SJSA1 (cell line): Measurements from ENCODE around the gene TMEM132D. TPM values are rescaled to one million over a fixed set of nuclear protein-coding genes. Genes with fewer than 3 reads are reported as not detected.
"Not testable (repeated sequence)": the region's sequence is repeated elsewhere in the genome, so short reads cannot be mapped to it uniquely, and the experiment has no call there.

Source experiments
- DNase-seq, 2 experiments: peaks; one replicate each; pipeline ENCODE4 v3.0.0-alpha.2; 2015 to 2020; ENCODE audit warnings: low spot score in 2 of 2, low read depth in 1 of 2
- H3K27ac ChIP-seq: fragments of 250-450 bp; sonication (Bioruptor Pico); 2 replicates; pipeline ENCODE4 v1.5.1; 2020; ENCODE audit warnings: mild to moderate bottlenecking, moderate library complexity
- H3K27me3 ChIP-seq: fragments of 250-450 bp; sonication (Bioruptor Pico); replicated peaks from 2 replicates; pipeline ENCODE4 v1.5.1; 2020; ENCODE audit warnings: mild to moderate bottlenecking, moderate library complexity
- H3K36me3 ChIP-seq: fragments of 250-450 bp; sonication (Bioruptor Pico); 2 replicates; pipeline ENCODE4 v1.5.1; 2020; ENCODE audit warnings: mild to moderate bottlenecking
- H3K4me1 ChIP-seq: fragments of 250-450 bp; sonication (Bioruptor Pico); replicated peaks from 2 replicates; pipeline ENCODE4 v1.6.1; 2021; ENCODE audit warnings: mild to moderate bottlenecking
- H3K4me3 ChIP-seq: fragments of 250-450 bp; sonication (Bioruptor Pico); 2 replicates; pipeline ENCODE4 v1.5.1; 2020; ENCODE audit warnings: mild to moderate bottlenecking
- H3K9me3 ChIP-seq: fragments of 250-450 bp; sonication (Bioruptor Pico); replicated peaks from 2 replicates; pipeline ENCODE4 v1.5.1; 2020; ENCODE audit warnings: mild to moderate bottlenecking
- total RNA-seq: library from RNA; depleted of rRNA; stranded (reverse); fragments of >200 nt; shearing (Covaris generic); gene quantifications from 2 replicates; pipeline ENCODE4 v1.2.3, GENCODE V29; 2014

The TMEM132D gene
- total RNA-seq, 1 experiment from 2014 or later = not detected

DNA sequence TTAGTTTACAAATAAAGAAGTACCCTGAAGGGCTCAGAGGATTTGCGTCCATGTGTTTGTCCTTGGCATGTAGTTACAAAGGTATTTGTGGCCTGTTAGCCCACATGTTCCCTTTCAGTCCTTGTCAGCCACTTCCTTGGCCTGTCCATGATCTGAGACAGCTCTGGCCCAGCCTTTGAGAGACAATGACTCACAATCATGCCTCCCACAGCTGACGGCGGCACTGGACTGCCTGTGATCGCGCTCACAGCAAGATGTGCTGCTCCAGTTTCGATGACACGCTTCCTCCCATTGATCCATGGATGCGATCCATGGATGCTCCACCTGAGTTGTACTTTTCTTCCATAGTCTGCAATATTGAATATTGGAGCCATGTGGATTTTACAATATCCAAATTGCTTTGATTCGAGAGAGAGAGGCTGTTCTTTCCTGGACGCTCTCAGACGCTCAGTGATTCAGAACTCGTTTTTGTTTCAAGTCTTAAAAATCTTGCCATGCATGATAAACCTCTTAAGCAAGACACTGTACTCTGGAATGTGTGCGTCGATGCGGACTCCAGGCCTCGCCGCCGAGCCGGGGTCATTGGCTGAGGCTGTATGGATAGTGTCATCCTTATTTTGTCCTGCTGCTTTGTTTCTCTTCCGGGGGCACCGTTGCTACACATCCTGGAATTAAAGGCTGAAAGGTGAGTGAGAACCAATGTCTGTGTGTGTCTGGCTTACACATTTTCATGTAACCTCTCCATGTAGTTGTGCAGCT, 830.5 kb downstream of the TMEM132D start:
- Histone ChIP-seq H3K4me3 (no peak overlapping the region), H3K27ac (no peak overlapping the region), H3K4me1 (no peaks in the 10 kb centered on the region), H3K9me3 (peaks cover 6% of the 10 kb centered on the region; the same call in 1 of the 2 replicates), H3K27me3 (no peaks in the 10 kb centered on the region), H3K36me3 (no peaks in the 10 kb centered on the region)
- DNase-seq = no peak

DNA sequence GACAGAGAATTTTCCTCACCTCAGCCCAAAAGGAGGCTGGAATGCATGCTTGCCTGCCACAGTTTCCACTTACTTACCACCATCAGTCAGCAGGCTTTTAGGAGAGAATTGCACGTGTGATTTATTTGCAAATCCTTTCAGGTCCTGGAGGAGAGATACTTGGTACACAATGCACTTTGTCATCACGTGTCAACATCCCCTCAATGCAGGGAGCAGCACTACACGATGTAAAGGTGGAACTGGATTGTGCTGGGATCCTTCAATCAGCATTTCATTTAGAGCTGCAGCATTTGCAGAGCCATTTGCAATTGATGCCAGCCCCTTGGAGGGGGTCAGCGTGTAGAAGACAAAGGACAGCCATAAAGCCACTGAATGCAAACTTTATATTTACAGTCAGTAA, 832.5 kb downstream of the TMEM132D start:
- Histone ChIP-seq H3K27me3 (no peaks in the 10 kb centered on the region), H3K27ac (no peak overlapping the region), H3K4me1 (no peaks in the 10 kb centered on the region), H3K9me3 (peaks cover 2% of the 10 kb centered on the region; the same call in 1 of the 2 replicates), H3K4me3 (no peak overlapping the region), H3K36me3 (no peaks in the 10 kb centered on the region)
- no peak for DNase-seq

DNA sequence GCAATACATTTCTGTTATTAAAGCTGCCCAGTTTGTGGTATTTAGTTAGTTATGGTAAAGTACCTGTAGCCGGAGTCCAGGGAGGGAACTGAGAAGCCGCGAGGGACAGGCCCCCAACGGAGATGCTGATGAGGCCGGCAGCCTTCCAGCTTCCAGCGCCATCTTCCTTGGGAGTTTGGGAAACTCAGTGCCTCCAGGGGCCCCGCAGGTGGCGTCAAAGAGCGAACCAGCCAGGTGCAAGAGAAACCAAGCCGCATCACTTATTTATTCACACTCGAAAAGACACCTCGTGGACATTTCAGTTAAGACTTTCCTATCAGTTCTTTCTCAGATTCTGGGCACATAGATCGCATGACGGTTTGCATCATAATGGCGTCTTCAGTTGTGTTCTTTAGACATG, 833.9 kb downstream of the TMEM132D start:
- no peak for DNase-seq
- H3K27ac ChIP-seq = no peak overlapping the region
- no peaks in the 10 kb centered on the region for H3K4me1 ChIP-seq
- H3K36me3 ChIP-seq = no peaks in the 10 kb centered on the region
- no peaks in the 10 kb centered on the region for H3K27me3 ChIP-seq
- no peak overlapping the region for H3K4me3 ChIP-seq
- H3K9me3 ChIP-seq = peaks cover 6% of the 10 kb centered on the region; the same call in 1 of the 2 replicates

- H3K4me1 ChIP-seq = no peaks in the 10 kb centered on the region
- no peaks in the 10 kb centered on the region for H3K36me3 ChIP-seq
- H3K4me3 ChIP-seq = no peak overlapping the region
- DNase-seq = no peak
- H3K9me3 ChIP-seq = peaks cover 4% of the 10 kb centered on the region; the same call in 1 of the 2 replicates
- no peaks in the 10 kb centered on the region for H3K27me3 ChIP-seq
- H3K27ac ChIP-seq = no peak overlapping the region
Measured at GRCh38 chr12:129068684-129069083, 835.1 kb downstream of the TMEM132D start.

GRCh38 chr12:129067491-129067890, 836.3 kb downstream of the TMEM132D start:
- Histone ChIP-seq H3K9me3 (peaks cover 4% of the 10 kb centered on the region; the same call in 1 of the 2 replicates), H3K4me3 (no peak overlapping the region), H3K27ac (no peak overlapping the region), H3K27me3 (no peaks in the 10 kb centered on the region), H3K4me1 (no peaks in the 10 kb centered on the region), H3K36me3 (no peaks in the 10 kb centered on the region)
- DNase-seq = no peak

DNA sequence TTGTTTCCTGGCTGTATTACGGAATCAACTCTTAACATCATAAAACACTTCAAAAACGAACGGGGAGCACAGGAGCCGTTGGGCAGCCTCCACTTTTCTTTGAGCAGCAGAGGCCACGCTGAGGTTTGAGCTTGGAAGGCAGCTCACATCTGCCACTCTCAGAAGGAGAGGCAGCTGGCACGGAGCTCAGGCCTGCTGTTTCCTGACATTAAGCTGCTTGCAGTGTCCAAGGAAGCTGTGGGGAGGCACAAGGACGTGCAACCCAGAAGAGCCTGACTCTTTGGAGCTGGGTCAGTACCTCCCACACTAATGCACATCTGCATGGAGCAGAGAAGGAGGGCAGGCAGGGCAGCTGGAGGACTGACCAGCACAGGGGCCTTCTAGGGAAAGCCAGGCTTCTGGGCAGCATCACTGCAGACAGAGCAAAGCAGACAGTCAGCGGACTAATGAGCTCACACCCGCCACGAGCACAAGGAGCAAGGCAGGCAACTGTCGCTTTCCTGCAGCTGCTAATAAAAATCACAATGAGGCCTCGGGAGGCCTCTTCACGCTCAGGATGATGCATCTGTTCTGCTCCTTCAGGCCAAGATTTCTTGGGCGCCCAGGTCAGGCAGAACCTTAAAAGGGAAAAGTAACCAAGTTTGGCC, 839.5 kb downstream of the TMEM132D start:
- no peak overlapping the region for H3K27ac ChIP-seq
- H3K36me3 ChIP-seq = no peaks in the 10 kb centered on the region
- no peak for DNase-seq
- H3K4me3 ChIP-seq = no peak overlapping the region
- H3K27me3 ChIP-seq = no peaks in the 10 kb centered on the region
- H3K9me3 ChIP-seq = peaks cover 4% of the 10 kb centered on the region; the same call in 1 of the 2 replicates
- no peaks in the 10 kb centered on the region for H3K4me1 ChIP-seq

GRCh38 chr12:129063600-129063999, 840.2 kb downstream of the TMEM132D start:
- DNase-seq = no peak
- H3K9me3 ChIP-seq = peaks cover 4% of the 10 kb centered on the region; the same call in 1 of the 2 replicates
- no peaks in the 10 kb centered on the region for H3K36me3 ChIP-seq
- no peak overlapping the region for H3K4me3 ChIP-seq
- H3K27ac ChIP-seq = no peak overlapping the region
- H3K27me3 ChIP-seq = no peaks in the 10 kb centered on the region
- H3K4me1 ChIP-seq = no peaks in the 10 kb centered on the region

GRCh38 chr12:129053232-129053631, 850.6 kb downstream of the TMEM132D start:
- Histone ChIP-seq H3K27ac (no peak overlapping the region), H3K4me1 (no peaks in the 10 kb centered on the region), H3K36me3 (no peaks in the 10 kb centered on the region), H3K4me3 (no peak overlapping the region), H3K9me3 (no peaks in the 10 kb centered on the region), H3K27me3 (no peaks in the 10 kb centered on the region)
- DNase-seq = no peak

DNA sequence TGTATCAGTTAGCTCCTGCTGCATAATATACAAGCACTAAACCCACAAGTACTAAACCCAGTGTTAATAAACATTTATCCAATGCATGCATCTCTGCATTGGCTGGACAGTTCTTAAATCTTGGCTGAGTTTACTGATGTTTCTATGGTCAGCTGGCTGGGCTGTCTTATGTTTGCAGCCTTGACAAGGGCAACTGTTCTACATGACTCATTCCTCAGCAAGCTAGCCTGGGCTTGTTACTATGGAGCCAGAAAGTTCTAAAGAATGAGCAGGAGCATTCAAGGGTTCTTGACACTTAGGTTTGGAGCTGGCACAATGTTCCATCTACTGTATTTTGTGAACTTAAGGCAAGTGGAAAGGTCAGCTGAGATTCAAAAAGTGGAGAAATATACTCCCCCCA, 851.5 kb downstream of the TMEM132D start:
- H3K4me3 ChIP-seq = no peak overlapping the region
- H3K27ac ChIP-seq = no peak overlapping the region
- H3K27me3 ChIP-seq = no peaks in the 10 kb centered on the region
- DNase-seq = no peak
- no peaks in the 10 kb centered on the region for H3K9me3 ChIP-seq
- H3K36me3 ChIP-seq = no peaks in the 10 kb centered on the region
- H3K4me1 ChIP-seq = no peaks in the 10 kb centered on the region

DNA sequence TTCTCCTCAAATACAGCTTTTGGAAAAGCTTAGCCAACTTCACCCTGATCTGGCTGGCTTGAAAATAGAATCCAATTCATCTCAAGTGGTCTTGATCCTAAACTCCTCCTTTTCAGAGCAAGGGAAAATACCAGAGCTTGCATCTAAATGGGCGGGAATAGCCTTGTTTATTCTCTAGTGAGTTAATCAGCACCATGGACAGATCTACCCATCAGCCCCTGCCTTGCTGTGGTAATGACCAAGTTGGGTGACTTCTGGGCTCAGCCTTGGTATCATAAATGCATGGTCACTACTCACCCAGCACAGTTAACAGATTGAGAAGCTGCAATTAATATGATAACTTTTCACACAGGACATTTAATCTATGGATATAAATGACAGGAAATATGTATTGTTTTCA, 853.9 kb downstream of the TMEM132D start:
- no peaks in the 10 kb centered on the region for H3K36me3 ChIP-seq
- H3K4me3 ChIP-seq = no peak overlapping the region
- H3K27ac ChIP-seq = no peak overlapping the region
- H3K4me1 ChIP-seq = no peaks in the 10 kb centered on the region
- no peaks in the 10 kb centered on the region for H3K27me3 ChIP-seq
- H3K9me3 ChIP-seq = peaks cover 7% of the 10 kb centered on the region; the same call in 1 of the 2 replicates
- DNase-seq = no peak

DNA sequence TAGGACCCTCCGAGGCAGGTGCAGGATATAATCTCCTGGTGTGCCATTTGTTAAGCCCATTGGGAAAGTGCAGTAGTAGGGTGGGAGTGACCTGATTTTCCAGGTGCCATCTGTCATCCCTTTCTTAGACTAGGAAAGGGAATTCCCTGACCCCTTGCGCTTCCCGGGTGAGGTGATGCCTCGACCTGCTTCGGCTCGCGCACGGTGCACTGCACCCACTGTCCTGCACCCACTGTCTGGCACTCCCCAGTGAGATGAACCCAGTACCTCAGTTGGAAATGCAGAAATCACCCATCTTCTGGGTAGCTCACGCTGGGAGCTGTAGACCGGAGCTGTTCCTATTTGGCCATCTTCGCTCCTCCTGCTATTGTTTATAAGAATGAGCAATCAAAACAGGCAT, 860.5 kb downstream of the TMEM132D start:
- not testable (repeated sequence) for H3K4me3 ChIP-seq, H3K36me3 ChIP-seq, H3K27me3 ChIP-seq, H3K9me3 ChIP-seq, H3K4me1 ChIP-seq, H3K27ac ChIP-seq, DNase-seq

GRCh38 chr12:129036135-129036534, 867.7 kb downstream of the TMEM132D start:
- Histone ChIP-seq H3K27ac (no peak overlapping the region), H3K27me3 (no peaks in the 10 kb centered on the region), H3K4me3 (no peak overlapping the region), H3K36me3 (no peaks in the 10 kb centered on the region), H3K9me3 (no peaks in the 10 kb centered on the region), H3K4me1 (no peaks in the 10 kb centered on the region)
- no peak for DNase-seq

- Histone ChIP-seq H3K4me3 (no peak overlapping the region), H3K9me3 (no peaks in the 10 kb centered on the region), H3K4me1 (no peaks in the 10 kb centered on the region), H3K36me3 (no peaks in the 10 kb centered on the region), H3K27ac (no peak overlapping the region), H3K27me3 (no peaks in the 10 kb centered on the region)
- DNase-seq = no peak
Measured at GRCh38 chr12:129034558-129035289, 869.1 kb downstream of the TMEM132D start.

GRCh38 chr12:129028844-129029243, 875.0 kb downstream of the TMEM132D start:
- H3K27ac ChIP-seq = no peak overlapping the region
- no peak overlapping the region for H3K4me3 ChIP-seq
- H3K27me3 ChIP-seq = no peaks in the 10 kb centered on the region
- H3K36me3 ChIP-seq = no peaks in the 10 kb centered on the region
- peaks cover 2% of the 10 kb centered on the region; the same call in 1 of the 2 replicates for H3K9me3 ChIP-seq
- no peak for DNase-seq
- no peaks in the 10 kb centered on the region for H3K4me1 ChIP-seq
